Stimulated activated CD4-positive, alpha-beta T cell treated with anti-CD3 and anti-CD28 coated beads, Interleukin-4, amount 100 ng/mL, for 48 hours (primary cell): ENCODE results near the gene DNAJB14.
A peak's percentile ranks its signal among the peaks of the same experiment; 100 is the strongest.

Experiments
- DNase-seq, 2 donors: peaks; one replicate each; pipeline ENCODE4 v3.0.0-alpha.2; 2020; ENCODE audit warnings: low read depth in 2 of 2

Gene DNAJB14

GRCh38 chr4:99945718-99946355, 581 bp downstream of the DNAJB14 start:
- no peak for DNase-seq

- DNase-seq = no peak
Measured at GRCh38 chr4:99943904-99944437, 2.4 kb downstream of the DNAJB14 start.

GRCh38 chr4:99938243-99938753, 8.1 kb downstream of the DNAJB14 start:
- DNase-seq = no peak

- no peak for DNase-seq
Measured at GRCh38 chr4:99934891-99935290, 11.5 kb downstream of the DNAJB14 start.

GRCh38 chr4:99927566-99927965, 18.9 kb downstream of the DNAJB14 start:
- no peak for DNase-seq

GRCh38 chr4:99921174-99921573, 25.2 kb downstream of the DNAJB14 start:
- no peak for DNase-seq

GRCh38 chr4:99918656-99919055, 27.8 kb downstream of the DNAJB14 start:
- no peak for DNase-seq

- DNase-seq = no peak
Measured at GRCh38 chr4:99917575-99917974, 28.8 kb downstream of the DNAJB14 start.

GRCh38 chr4:99915449-99915848, 31.0 kb downstream of the DNAJB14 start:
- no peak for DNase-seq

GRCh38 chr4:99894998-99895397, 51.4 kb downstream of the DNAJB14 start:
- no peak for DNase-seq

- peak; percentile 76 to 82 for DNase-seq
Measured at GRCh38 chr4:99894161-99894997, 52.0 kb downstream of the DNAJB14 start, which contains the start of gene LAMTOR3. TSS of gene LAMTOR3 (minus strand) at chr4:99894427. CDS start at chr4:99893963, 464 bp downstream.

GRCh38 chr4:99893839-99894160, 52.6 kb downstream of the DNAJB14 start:
- no peak for DNase-seq

- DNase-seq = no peak
Measured at GRCh38 chr4:99893029-99893428, 53.4 kb downstream of the DNAJB14 start.

GRCh38 chr4:99891351-99891750, 55.1 kb downstream of the DNAJB14 start:
- DNase-seq = no peak

GRCh38 chr4:99887837-99888236, 58.6 kb downstream of the DNAJB14 start:
- DNase-seq = no peak

GRCh38 chr4:99886146-99886545, 60.3 kb downstream of the DNAJB14 start:
- no peak for DNase-seq

- no peak for DNase-seq
Measured at GRCh38 chr4:99885687-99886086, 60.7 kb downstream of the DNAJB14 start.

GRCh38 chr4:99885063-99885664, 61.3 kb downstream of the DNAJB14 start:
- DNase-seq = no peak

- no peak for DNase-seq
Measured at GRCh38 chr4:99879458-99879857, 67.0 kb downstream of the DNAJB14 start.

- no peak for DNase-seq
Measured at GRCh38 chr4:99878604-99879003, 67.8 kb downstream of the DNAJB14 start.

- no peak for DNase-seq
Measured at GRCh38 chr4:99876946-99877345, 69.5 kb downstream of the DNAJB14 start.

GRCh38 chr4:99875071-99875470, 71.3 kb downstream of the DNAJB14 start:
- no peak for DNase-seq
